ENCODE measurements around the gene FAM13B.

DNA sequence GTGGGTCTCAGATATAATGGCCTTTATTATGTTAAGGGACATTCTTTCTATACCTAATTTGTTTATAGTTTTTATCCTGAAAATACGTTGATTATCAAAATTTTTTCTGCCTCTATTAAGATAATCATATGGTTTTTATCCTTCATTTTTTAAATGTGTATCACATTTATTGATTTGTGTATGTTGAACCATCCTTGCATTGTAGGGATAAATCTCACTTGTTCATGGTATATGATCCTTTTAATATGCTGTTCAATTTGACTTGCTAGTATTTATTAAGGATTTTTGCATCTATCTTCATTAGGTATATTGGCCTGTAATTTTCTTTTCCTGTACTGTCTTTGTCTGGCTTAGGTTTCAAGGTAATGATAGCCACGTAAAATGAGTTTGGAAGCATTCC, 118.1 kb downstream of the FAM13B start:
- TF ChIP-seq CTCF (conservative IDR thresholded peaks at IDR 0.05; ENCODE audit: low read length) (no peak), EZH2phosphoT487 (IDR thresholded peaks at IDR 0.05; ENCODE audit: borderline replicate concordance) (no peak)

All from Loucy (cell line).